HepG2 (cell line): ENCODE results near the gene SLC25A19. TPM values are rescaled to one million over a fixed set of nuclear protein-coding genes. Genes with fewer than 3 reads are reported as not detected.

ENCODE experiments used
- ARNT2 ChIP-seq: sonication (generic); formaldehyde crosslinking; IDR thresholded peaks from 2 replicates; pipeline ENCODE4 v1.8.0; 2022; ENCODE audit warnings: mild to moderate bottlenecking, low read depth, missing genetic modification reagents, moderate library complexity
- BATF2 ChIP-seq: sonication (generic); formaldehyde crosslinking; IDR thresholded peaks from 2 replicates; pipeline ENCODE4 v1.8.0; 2022; ENCODE audit warnings: mild to moderate bottlenecking, missing genetic modification reagents, moderate library complexity
- CERS6 ChIP-seq: sonication (generic); formaldehyde crosslinking; IDR thresholded peaks from 2 replicates; pipeline ENCODE4 v1.5.0; 2020; ENCODE audit warnings: missing genetic modification reagents
- HNF1A ChIP-seq, 2 experiments: sonication (generic) in 1 of 2; formaldehyde crosslinking in 1 of 2; IDR thresholded peaks; 2 replicates each; pipeline versions ENCODE4 v1.4.0 to v1.6.1; 2016 to 2020; ENCODE audit warnings: borderline replicate concordance in 1 of 2, low read depth in 1 of 2, mild to moderate bottlenecking in 1 of 2, missing genetic modification reagents in 1 of 2
- LCORL ChIP-seq, 2 experiments: fragments of 450-650 bp in 1 of 2; sonication (generic) in 1 of 2; formaldehyde crosslinking in 1 of 2; IDR thresholded peaks; 2 replicates each; pipeline versions ENCODE4 v1.5.0 to v1.6.1; 2017 to 2020; ENCODE audit warnings: antibody characterized with exemption in 1 of 2, missing genetic modification reagents in 1 of 2
- MIXL1 ChIP-seq: IDR thresholded peaks from 2 replicates; pipeline ENCODE4 v1.6.1; 2016
- PRPF4 ChIP-seq: fragments of 200-400 bp; formaldehyde crosslinking; IDR thresholded peaks from 2 replicates; pipeline ENCODE4 v1.6.1; 2016; ENCODE audit warnings: low read length, low read depth; ENCODE audit not compliant: poor library complexity, severe bottlenecking
- SP140L ChIP-seq: sonication (generic); formaldehyde crosslinking; IDR thresholded peaks from 2 replicates; pipeline ENCODE4 v1.4.0; 2020; ENCODE audit warnings: missing genetic modification reagents, borderline replicate concordance
- ZBTB14 ChIP-seq: sonication (generic); formaldehyde crosslinking; IDR thresholded peaks from 2 replicates; pipeline ENCODE4 v1.4.0; 2020; ENCODE audit warnings: missing genetic modification reagents
- ZMAT3 ChIP-seq: sonication (generic); formaldehyde crosslinking; conservative IDR thresholded peaks from 2 replicates; pipeline ENCODE4 v1.7.0; 2021; ENCODE audit warnings: missing genetic modification reagents
- ZNF253 ChIP-seq: sonication (generic); formaldehyde crosslinking; IDR thresholded peaks from 2 replicates; pipeline ENCODE4 v1.8.0; 2022; ENCODE audit warnings: mild to moderate bottlenecking, missing genetic modification reagents, borderline replicate concordance
- ZNF589 ChIP-seq: sonication (generic); formaldehyde crosslinking; conservative IDR thresholded peaks from 2 replicates; pipeline ENCODE4 v1.8.0; 2022; ENCODE audit warnings: mild to moderate bottlenecking, moderate library complexity, missing genetic modification reagents
- polyA plus RNA-seq, 8 experiments: library from polyadenylated mRNA; depleted of rRNA in 3 of 8; stranded (reverse) in 7 of 8; unstranded in 1 of 8; fragments of >200 nt; fragmentation: Illumina TruSeq in 4 of 8; extraction: Trizol in 4 of 8; gene quantifications; 2 replicates each; pipeline versions ENCODE4 v1.2.1 to v1.2.3, GENCODE V29; 2011 to 2016; ENCODE audit warnings: low read depth in 4 of 8, missing spikeins in 1 of 8, mixed read lengths in 1 of 8; ENCODE audit not compliant: insufficient read depth in 1 of 8
- total RNA-seq, 5 experiments: library from RNA; depleted of rRNA; stranded (reverse); fragments of >200 nt; fragmentation: Illumina TruSeq; extraction: Trizol; gene quantifications; 2 replicates each; pipeline ENCODE4 v1.2.3, GENCODE V29; 2016; ENCODE audit warnings: low read depth in 1 of 5

Gene SLC25A19
- total and polyA plus RNA-seq, 2 of the 13 experiments (the other 11 are each of a cell fraction or from before 2014, with no cell fraction given), result 24.4 to 41.4 TPM

GRCh38 chr17:75307957-75308731 is 18.9 kb upstream of the SLC25A19 start (continued):
- TF ChIP-seq CERS6 (no peak), ARNT2 (CRISPR knock-in tag) (0 out of 2 replicates have a peak, but pooled peaks have one; percentile 10), PRPF4 (peak; percentile 33), LCORL (IDR thresholded peaks at IDR 0.05) (no peak), LCORL (CRISPR knock-in tag; IDR thresholded peaks at IDR 0.05) (0 out of 2 replicates have a peak, but pooled peaks have one; percentile 7), ZNF253 (CRISPR knock-in tag) (no peak), BATF2 (CRISPR knock-in tag) (no peak), HNF1A (IDR thresholded peaks at IDR 0.05; ENCODE audit: low read depth) (no peak; the same call in 1 of the 2 replicates), HNF1A (CRISPR knock-in tag; IDR thresholded peaks at IDR 0.05; ENCODE audit: borderline replicate concordance) (no peak), SP140L (CRISPR knock-in tag) (no peak), MIXL1 (CRISPR knock-in tag) (0 out of 2 replicates have a peak, but pooled peaks have one; percentile 2), ZMAT3 (peak; percentile 56), ZBTB14 (CRISPR knock-in tag) (no peak), ZNF589 (CRISPR knock-in tag) (no peak)
